HUDEP-2 (cell line): Measurements from ENCODE around the gene PARD3B.
A peak's percentile ranks its signal among the peaks of the same experiment; 100 is the strongest.

Source experiments
- DNase-seq, 76 experiments: peaks; one replicate each; lab custom pipeline; 2025; ENCODE audit not compliant: unreplicated experiment in 76 of 76; lab: John Stamatoyannopoulos, UW

Gene PARD3B

GRCh38 chr2:205570648-205571047, 1025.4 kb downstream of the PARD3B start:
- DNase-seq, result no peak

DNA sequence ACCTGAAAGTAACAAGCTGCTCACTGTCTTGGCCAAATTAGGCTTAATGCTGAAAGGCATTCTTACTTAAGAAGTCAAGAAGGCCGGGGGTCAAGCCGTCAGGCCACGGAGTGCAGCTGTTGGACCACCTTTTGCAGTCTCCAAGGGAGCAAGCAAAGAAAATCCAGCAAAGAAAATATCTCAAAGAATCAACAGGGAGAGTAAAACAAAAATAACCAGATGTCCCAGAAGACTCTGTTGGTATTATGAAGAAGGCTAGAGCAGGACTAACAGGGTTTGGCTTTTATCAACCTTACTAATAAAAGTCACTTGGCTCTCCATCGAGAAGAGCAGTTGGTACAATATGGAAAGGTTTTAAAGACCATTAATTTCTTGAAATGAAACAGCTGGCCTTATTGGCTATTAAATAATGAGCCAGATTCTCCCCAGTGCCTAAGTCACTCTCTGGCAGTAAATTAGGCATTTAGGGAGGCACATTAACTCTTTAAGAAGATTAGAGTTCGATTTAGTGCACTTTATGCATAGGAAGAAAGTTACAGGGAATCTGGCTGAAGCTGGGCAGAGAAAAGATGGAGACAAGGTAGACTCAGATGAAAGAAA, 1026.2 kb downstream of the PARD3B start:
- DNase-seq, result no peak

DNA sequence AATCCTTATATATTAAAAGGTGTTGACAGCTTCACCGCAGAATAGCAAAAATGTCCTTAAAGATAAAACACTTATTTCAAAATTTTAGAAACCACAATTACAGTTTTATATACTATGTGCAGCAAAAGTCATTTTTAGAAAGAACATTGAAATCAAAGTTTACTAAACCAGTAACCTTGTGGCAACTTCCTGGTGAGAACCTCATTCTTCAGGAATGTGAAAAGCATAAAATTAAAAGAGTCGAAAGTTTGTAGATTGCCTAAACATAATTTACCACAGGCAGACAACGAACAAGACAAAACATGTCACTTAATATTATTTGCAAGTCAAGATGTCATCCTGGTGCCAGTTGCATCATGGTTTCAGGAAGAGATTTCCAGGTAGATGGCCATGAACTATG, 1028.7 kb downstream of the PARD3B start:
- DNase-seq, result no peak

DNA sequence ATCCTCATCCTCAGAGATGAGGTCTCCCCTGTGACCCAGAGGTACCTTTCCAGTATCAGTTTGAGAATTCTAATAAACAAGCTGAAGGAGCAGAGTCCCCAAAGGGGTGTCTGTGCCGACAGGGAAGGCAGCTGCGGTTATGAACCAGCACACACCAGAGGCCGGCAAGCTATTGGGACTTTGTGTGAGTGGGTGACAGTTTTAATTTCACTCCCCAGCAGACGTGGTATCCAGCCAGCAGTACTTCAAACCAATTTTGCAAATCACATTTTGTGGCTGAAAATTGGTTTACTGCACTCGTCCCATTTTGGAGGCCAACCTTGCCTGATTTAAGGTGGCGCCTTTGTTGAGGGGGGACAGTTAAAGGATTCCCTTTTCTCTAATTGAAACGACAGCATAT, 1034.1 kb downstream of the PARD3B start:
- DNase-seq, result no peak

- DNase-seq, result no peak
Observed at GRCh38 chr2:205580212-205580987, 1035.1 kb downstream of the PARD3B start.

DNA sequence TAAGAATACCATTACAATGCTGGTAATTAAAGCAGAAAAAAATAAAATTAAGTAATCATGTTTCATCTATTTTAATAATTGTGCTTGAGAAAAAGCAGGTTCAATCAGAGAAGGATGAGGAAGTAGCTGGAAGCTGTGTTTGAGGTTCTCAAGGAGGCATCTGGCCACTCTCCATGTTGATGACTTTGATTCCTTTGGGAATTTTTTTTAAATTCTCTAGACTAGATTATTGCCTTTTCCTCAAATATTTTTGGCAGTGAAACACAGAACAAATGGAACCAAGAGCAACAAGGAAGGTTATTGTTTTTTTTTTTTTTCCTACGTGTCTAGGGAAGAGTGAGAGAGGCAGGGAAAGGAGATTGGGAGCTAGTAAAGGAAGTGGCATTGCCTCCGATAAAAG, 1037.1 kb downstream of the PARD3B start:
- DNase-seq, result no peak

DNA sequence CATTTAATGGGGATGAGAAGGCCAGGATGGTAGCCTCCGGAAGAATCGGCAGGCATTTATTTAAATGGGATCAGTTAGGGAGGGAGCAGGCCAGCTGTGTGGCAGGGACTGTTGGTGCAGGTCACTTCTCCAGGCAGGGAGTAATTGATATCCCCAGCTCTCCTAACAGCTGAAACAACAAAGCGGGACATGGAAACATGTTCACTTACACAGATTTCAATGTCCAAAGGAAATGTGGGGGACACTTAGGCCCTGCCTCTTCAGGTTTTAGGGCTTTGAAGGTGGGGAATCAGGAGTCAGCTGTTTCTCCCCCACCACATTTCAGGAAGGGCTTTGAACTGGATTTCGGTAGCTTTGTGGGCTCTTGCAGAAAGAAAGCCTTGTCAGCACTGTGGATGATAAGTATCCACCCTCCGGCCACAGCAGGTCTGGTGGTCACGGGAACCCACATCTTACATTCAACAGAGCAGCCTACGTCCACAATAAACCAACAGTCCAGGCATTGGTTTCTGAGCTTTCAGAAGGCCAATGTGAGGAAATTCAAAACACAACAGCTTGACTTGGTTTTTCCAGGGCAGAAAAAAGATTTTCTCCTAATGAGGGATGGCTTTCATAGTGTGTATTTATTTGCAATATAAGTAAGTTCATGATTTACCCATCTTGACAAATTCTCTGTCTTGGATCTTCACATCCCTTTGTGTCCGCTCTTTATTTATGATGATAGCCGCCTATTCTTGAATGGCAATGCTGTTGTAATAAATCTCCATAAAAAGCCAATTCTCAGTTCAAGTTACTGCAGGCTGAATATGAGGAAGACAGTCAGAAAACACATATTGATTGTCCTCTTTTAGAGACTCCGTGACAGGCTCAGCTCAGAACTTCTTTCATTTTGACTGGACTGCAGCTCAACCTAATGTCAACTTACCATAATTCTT, 1040.4 kb downstream of the PARD3B start:
- DNase-seq, result no peak

- DNase-seq, result no peak
Observed at GRCh38 chr2:205586626-205587025, 1041.4 kb downstream of the PARD3B start.

GRCh38 chr2:205589479-205589878, 1044.2 kb downstream of the PARD3B start:
- DNase-seq, result no peak

DNA sequence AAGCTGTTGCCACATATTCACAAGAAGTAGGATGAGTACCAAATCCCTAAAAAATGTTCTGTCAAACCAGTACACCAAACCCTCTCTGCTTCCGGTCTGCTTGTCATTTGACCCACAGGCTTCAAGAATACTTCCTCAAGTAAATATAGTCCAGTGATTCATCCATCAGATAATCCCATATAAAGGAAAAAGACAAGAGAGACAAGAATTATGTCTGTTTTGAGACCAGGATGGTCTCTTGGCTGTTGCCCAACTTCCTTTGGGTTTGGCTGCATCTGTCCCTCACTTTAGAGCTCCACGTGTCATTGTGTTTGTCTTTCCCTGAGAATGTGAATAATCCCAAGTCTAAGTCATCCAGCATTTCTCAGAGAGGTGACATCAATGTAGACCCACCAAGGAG, 1045.5 kb downstream of the PARD3B start:
- no peak for DNase-seq

GRCh38 chr2:205593891-205594290, 1048.6 kb downstream of the PARD3B start:
- peak in 4 of 76 experiments; percentile 2 to 18 (median 2) for DNase-seq

DNA sequence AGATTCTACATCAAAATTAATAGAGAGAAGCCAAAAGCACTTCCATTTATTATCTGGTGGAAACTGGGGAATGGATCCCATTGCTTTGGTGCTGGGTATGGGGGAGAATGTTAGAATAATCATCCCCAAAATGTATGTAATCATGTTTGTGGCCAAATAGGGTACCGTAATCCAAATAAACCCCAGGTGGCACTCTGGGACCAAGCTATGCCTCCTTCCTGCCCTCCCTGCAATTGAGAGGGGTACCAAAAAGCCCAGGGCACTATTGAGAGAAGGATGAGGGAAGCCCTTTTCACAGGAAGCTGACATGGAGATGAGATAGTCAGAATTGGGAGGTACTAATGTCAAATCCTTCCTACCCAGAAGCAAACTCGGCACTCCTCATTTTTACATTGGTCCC, 1051.3 kb downstream of the PARD3B start:
- no peak for DNase-seq

GRCh38 chr2:205605638-205606304, 1060.5 kb downstream of the PARD3B start:
- no peak for DNase-seq

DNA sequence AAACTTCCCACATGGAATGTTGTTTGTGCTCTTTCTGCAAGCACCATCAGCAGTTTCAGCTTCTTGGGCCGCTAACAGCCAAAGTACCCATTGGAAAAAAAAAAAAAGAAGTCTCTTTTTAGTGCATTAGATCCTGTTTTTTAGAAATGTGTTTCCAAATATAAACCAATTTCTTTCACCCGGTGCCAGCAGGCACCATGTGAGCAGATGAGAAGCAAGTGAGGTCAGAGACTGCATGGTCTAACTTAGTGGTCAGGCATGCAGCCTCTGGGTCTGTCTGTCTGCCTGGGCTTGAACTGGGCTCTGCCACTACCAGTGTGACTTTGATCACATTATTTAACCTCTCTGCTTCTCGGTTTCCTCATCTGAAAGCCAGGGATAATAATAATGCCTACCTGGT, 1061.9 kb downstream of the PARD3B start:
- no peak for DNase-seq

- DNase-seq, result no peak
Observed at GRCh38 chr2:205609113-205609512, 1063.8 kb downstream of the PARD3B start.

- no peak for DNase-seq
Observed at GRCh38 chr2:205610437-205610836, 1065.2 kb downstream of the PARD3B start.

DNA sequence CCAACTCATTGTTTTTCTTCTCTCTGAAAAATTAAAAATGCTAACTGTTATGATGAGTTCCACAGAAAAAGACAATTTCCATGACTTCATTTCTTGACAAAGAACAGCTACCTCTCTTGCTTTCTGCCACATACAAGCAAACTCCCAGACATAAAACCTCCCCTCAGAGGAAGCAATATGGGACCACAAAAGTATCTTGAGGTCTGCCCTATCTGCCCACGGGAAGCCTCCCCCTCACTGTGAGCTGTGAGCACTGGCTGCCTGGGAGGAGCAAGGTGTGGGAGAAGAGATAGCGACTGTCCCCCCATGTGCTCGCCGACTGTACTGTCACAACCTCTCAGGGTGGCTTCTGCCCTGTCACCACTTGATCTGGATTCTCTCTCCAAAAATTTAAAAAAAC, 1067.4 kb downstream of the PARD3B start:
- DNase-seq, result peak in 54 of 76 experiments; percentile 1 to 75 (median 18)

GRCh38 chr2:205613970-205614559, 1068.8 kb downstream of the PARD3B start:
- no peak for DNase-seq

DNA sequence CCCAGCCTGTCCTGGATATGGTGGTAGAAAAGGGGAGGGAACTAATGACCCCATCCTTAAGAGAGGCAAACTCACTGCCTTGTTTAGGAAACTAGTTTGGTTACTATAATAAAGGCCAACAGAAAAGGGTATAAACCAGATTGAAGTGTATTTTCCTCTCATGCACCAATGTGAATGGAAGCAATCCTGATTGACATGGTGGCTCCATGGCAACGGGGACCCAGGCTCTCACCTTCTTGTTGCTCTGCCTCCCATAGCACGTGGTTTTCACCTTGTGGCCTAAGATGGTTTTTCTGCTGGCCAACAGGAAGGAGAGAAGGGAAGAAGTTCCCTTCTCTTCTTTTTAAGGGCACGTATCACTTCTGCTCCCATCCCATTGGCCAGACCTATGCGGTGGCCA, 1069.7 kb downstream of the PARD3B start:
- DNase-seq, result no peak

DNA sequence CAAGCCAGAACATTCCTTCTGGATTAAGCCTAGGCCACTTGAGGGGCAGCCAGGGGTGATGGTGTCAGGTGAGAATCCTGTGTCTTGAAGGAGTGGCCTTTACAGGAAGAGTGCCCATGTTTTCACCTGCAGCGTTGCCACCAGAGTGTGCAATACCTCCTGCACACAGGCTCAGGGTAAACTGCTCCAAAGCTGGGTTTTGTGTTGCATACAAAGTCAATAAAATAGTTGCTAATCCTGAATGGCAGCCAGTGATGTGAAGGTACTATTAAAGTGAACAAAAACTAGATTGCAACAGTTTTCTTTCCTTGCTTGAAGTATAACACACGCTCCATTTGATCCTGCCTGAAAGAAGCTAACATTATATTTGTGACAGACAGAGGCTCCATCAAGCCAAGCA, 1072.6 kb downstream of the PARD3B start:
- no peak for DNase-seq
